ENCODE results near the gene BMPR1A.
A peak's percentile ranks its signal among the peaks of the same experiment; 100 is the strongest.

The BMPR1A gene

GRCh38 chr10:86756511-86757112 lies at the start of gene BMPR1A:
Gene BMPR1A (plus strand): TSS chr10:86756619. CDS start chr10:86876019, 119,400 bp downstream.
- DNase-seq = no peak

- no peak for DNase-seq
Observed at GRCh38 chr10:86706977-86707376, 49.4 kb upstream of the BMPR1A start.

- no peak for DNase-seq
Observed at GRCh38 chr10:86707505-86707904, 48.9 kb upstream of the BMPR1A start.

GRCh38 chr10:86708068-86708782 lies 48.2 kb upstream of the BMPR1A start:
- no peak for DNase-seq

- DNase-seq = no peak
Observed at GRCh38 chr10:86708783-86709380, 47.5 kb upstream of the BMPR1A start.

- no peak for DNase-seq
Observed at GRCh38 chr10:86709396-86710185, 46.8 kb upstream of the BMPR1A start.

GRCh38 chr10:86710987-86711512 lies 45.4 kb upstream of the BMPR1A start:
- peak; percentile 84 for DNase-seq

- DNase-seq = peak; percentile 44
Observed at GRCh38 chr10:86711513-86712316, 44.7 kb upstream of the BMPR1A start.

GRCh38 chr10:86712317-86712707 lies 44.1 kb upstream of the BMPR1A start:
- no peak for DNase-seq

GRCh38 chr10:86715156-86715795 lies 41.1 kb upstream of the BMPR1A start:
- DNase-seq = no peak

- no peak for DNase-seq
Observed at GRCh38 chr10:86715836-86716235, 40.6 kb upstream of the BMPR1A start.

- DNase-seq = no peak
Observed at GRCh38 chr10:86716466-86716865, 40.0 kb upstream of the BMPR1A start.

GRCh38 chr10:86718556-86718955 lies 37.9 kb upstream of the BMPR1A start:
- no peak for DNase-seq

GRCh38 chr10:86721232-86721631 lies 35.2 kb upstream of the BMPR1A start:
- DNase-seq = no peak

- no peak for DNase-seq
Observed at GRCh38 chr10:86723009-86723408, 33.4 kb upstream of the BMPR1A start.

GRCh38 chr10:86724445-86724844 lies 32.0 kb upstream of the BMPR1A start:
- no peak for DNase-seq

GRCh38 chr10:86725980-86726676 lies 30.3 kb upstream of the BMPR1A start:
- no peak for DNase-seq

GRCh38 chr10:86726677-86726999 lies 29.8 kb upstream of the BMPR1A start:
- no peak for DNase-seq

- no peak for DNase-seq
Observed at GRCh38 chr10:86727470-86727869, 28.9 kb upstream of the BMPR1A start.

- no peak for DNase-seq
Observed at GRCh38 chr10:86728056-86728455, 28.4 kb upstream of the BMPR1A start.

GRCh38 chr10:86729677-86730076 lies 26.7 kb upstream of the BMPR1A start:
- no peak for DNase-seq
